Right renal cortex interstitium (tissue), 3 donors: ENCODE measurements around the gene CACNA1D. TPM values are rescaled to one million over a fixed set of nuclear protein-coding genes. Genes with fewer than 3 reads are reported as not detected.
A peak's percentile ranks its signal among the peaks of the same experiment; 100 is the strongest.

Experiments used
- DNase-seq, 3 donors: peaks; one replicate each; pipeline ENCODE4 v3.0.0-alpha.2; 2013; ENCODE audit warnings: low read depth in 3 of 3, low spot score in 2 of 3
- polyA plus RNA-seq, 3 donors: library from polyadenylated mRNA; unstranded; fragments of 120-200 nt; gene quantifications; one replicate each; pipeline ENCODE4 v1.2.1, GENCODE V29; 2013; ENCODE audit not compliant: insufficient read length in 3 of 3

CACNA1D gene
- polyA plus RNA-seq, 3 donors, result 7.7 to 14.7 (median 9.1) TPM

- no peak for DNase-seq
These were observed 30.2 kb downstream of the CACNA1D start for GRCh38 chr3:53524566-53524965.

GRCh38 chr3:53525765-53526703 lies 31.6 kb downstream of the CACNA1D start:
- no peak for DNase-seq

DNA sequence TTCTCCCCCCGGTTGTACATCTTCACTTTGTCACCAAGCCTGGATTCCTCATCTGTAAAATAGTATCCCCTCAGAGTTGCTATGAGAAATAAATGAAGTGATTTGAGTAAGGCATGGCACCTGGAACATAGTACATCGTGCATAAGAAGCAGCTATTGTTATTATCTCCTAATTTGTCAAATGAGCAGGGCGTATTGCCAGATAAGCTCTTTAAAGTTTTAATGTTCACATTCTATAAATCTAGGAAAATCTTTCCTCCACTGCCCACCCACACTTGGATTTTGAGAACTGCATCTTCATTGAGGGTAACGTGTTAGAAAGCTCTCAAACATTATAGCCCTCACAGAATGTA lies 32.3 kb downstream of the CACNA1D start:
- DNase-seq, result no peak

GRCh38 chr3:53530205-53530604 lies 35.8 kb downstream of the CACNA1D start:
- no peak for DNase-seq

GRCh38 chr3:53531749-53532148 lies 37.3 kb downstream of the CACNA1D start:
- DNase-seq, result no peak

DNA sequence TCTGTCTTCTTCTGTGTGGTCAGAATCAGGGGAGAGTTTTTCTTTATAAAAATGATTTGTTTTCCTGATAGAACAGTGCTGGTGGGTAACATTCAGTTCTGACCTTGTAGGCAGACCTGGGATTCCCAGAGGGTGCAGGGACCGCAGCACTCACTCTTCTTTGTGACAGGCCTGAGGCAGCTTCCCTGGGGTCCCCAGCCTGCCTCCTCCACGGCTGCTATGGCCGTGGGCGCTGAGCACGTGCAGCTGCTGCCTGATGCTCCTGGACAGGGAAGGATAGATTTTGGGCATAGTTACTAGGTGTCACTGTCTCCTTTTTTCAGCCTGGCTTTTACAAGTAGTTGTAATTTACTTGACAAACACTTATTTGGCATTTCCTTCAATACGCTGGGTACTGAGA lies 39.1 kb downstream of the CACNA1D start:
- no peak for DNase-seq

GRCh38 chr3:53534216-53534615 lies 39.8 kb downstream of the CACNA1D start:
- no peak for DNase-seq

DNA sequence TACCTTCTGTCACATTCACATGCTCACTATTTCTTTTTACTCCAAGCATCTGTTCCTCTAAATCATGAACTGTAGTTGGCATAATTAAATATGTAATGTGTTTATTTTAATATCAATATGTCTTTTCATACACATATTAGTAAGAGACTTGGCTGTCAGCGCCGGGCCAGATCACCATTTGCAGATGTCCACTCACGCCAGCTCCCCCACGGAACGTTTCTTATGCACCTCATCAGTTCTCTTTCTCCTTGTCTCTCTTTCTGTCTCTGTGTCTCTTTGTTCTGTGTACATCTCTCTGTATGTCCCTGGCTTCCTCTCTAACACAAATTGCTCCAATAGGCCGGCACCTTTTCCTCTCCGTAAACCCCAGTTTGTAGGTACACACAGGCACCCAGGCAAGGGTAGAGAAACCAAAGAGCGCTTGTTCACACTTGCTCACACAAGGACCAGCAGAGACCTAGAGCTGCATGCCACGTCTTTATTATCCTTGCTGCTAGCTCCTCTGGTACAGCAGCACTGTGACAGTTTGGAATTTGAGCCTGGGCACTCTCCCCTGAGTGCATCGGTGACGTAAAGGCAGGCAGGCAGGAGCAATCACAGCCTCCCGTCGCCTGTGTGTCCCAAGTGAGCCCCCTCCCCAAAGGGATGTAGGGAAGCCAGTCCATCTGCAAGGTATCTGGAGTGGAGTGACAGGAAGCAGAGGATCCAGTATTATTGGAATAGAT lies 40.4 kb downstream of the CACNA1D start:
- DNase-seq, result peak in 2 of 3 donors; percentile 36 to 43

DNA sequence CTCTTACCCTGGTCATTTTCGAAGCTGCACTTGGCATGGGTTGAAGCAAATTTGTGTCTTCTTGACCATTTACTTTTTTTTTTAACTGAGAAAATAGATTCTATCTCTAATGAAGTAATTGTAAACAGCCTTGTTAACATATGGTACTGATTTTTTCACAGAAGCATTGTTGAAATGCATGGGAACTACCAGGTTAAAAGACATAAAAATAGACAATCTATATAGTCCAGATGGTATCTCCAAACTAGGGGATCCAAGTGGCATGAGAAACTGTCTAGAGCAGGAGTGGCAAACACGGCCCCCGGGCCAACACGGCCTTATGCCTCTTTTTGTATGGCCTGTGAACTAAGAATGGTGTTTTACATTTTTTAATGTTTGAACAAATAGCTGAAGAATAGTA lies 41.9 kb downstream of the CACNA1D start:
- no peak for DNase-seq

DNA sequence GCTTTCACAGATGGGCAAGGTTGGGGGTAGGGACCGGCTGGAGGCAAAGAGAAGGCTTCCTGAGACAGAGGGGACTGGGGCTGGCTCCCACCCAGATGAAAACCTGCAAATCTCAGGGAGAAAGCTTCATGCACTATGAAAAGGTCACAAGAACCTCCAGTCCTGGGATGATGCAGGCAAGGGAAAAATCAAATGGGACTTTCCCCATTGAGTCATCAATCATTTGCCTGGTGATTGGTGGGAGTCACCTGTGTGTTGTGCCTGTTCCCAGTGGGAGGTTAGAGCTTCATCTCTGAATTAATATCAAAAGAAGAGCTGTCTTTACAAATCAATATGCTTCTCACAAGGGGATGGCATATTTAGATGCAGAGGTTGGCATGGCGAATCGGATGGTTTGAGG lies 49.9 kb downstream of the CACNA1D start:
- DNase-seq, result no peak

DNA sequence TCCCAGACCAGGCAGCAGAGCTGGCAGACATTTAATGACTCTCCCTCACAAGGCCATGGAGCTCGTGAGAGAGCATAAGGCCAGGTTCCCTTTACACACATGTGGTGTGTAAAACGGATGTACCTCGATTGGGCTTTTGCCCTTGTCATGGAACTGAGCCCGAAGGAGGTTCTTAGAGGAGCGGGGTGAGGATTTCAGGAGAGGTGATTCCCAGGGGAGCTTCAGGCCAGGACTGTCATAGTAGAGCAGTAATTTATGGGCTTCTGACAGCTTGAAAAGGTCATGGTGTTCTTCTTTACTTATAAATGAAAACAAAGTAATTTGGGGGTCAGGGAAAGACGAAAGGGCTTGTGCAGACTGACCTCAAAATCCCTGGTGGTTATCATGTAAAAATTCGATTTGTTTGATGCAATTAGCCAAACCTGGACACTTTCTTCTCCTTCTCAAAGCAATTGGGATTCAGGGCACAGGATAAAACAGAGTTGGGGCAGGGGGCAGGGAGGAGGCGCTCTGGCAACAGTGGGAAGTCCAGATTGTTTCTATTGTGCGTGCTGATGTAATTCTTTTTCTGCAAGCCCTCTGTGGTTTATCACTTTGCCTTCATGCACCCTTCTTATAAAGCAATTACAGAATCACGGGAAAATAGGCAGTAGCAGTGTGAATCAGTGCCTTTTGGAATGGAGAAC lies 51.0 kb downstream of the CACNA1D start:
- no peak for DNase-seq

DNA sequence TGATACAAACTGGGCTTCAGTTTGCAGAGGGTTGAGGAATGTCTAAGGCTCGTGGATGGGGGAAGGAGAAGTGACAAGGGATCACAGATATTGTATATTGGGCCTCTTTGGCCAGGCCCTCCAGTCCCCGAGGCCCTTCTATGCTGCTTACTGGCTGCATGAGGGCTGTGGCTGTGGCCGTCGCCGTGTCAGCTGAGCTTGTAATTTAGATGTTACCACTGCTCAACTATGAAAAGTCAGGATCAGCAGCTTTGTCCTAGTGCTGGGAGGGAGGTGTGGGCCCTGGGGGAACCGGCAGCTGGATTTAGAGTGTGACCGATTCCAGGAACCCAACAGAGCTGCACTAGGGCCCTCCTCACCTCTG lies 51.6 kb downstream of the CACNA1D start:
- no peak for DNase-seq

- no peak for DNase-seq
These were observed 52.9 kb downstream of the CACNA1D start for GRCh38 chr3:53547327-53547726.

DNA sequence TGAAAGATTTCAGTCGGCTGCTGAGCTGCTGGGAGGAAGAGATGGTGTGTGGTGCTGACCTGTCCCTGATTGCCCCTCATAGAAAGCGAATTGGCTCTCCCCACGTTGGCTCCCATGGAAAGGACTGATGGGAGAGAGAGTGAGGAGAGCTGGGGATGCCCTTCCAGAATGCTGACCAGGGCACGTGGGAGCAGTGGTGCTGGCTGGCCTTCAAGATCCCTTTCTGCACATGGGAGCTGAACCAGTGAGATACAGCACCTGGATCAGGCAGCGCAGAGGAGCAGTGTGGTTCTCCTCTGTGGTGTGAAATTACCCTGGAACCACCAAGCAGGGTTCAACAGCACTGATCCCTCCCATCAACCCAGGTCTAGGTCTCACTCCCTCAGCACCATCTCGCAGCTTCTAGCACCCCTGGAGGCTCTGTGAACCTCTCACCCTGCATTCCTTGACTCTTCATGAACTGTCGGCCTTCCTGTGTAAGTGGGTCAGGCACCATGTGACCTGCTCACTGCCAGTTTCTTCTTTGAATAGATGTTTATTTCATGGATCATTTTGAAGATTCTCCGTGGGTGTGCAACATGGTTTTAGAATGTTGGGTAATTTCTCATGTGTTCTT lies 55.7 kb downstream of the CACNA1D start:
- DNase-seq, result no peak

DNA sequence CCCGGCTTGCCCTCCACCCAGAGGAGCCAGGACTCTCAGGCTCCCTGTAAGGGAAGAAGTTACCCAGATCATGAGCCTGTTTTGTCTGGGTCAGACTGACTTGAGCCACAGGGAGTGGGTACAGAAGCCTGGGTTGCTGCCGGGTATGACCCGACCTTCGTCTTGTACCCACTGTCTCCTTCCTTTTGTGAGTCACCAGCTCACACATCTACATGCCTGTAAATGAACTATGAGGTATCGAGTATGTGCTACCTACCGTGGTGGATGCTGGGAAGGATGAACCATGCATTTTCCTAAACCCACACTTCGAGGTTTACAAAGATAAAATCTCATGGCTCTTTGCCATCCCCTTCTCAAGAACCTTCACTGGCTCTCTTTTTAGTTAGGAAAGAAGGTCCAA lies 56.9 kb downstream of the CACNA1D start:
- DNase-seq, result no peak

DNA sequence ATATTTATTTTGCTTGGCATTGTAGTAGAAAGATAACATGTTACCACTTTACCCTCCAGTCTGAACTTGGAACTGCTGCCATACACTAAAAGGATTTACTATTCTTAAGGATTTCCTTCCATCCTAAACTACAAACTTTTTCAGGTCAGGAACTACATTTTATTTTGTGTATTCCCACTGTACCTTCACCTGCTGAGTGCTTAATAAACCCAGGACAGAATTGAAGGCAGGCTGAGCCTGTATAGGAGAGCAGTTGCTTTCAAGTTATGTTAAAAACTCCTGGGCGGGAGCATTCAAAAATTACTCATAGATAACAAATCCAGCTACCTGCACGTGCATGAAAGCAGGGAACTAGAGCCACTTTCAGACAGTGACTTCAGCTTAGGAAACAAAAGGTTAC lies 58.3 kb downstream of the CACNA1D start:
- no peak for DNase-seq

GRCh38 chr3:53553200-53553599 lies 58.8 kb downstream of the CACNA1D start:
- DNase-seq, result no peak

GRCh38 chr3:53554559-53555067 lies 60.2 kb downstream of the CACNA1D start:
- DNase-seq, result no peak

GRCh38 chr3:53555068-53555588 lies 60.7 kb downstream of the CACNA1D start:
- DNase-seq, result no peak

DNA sequence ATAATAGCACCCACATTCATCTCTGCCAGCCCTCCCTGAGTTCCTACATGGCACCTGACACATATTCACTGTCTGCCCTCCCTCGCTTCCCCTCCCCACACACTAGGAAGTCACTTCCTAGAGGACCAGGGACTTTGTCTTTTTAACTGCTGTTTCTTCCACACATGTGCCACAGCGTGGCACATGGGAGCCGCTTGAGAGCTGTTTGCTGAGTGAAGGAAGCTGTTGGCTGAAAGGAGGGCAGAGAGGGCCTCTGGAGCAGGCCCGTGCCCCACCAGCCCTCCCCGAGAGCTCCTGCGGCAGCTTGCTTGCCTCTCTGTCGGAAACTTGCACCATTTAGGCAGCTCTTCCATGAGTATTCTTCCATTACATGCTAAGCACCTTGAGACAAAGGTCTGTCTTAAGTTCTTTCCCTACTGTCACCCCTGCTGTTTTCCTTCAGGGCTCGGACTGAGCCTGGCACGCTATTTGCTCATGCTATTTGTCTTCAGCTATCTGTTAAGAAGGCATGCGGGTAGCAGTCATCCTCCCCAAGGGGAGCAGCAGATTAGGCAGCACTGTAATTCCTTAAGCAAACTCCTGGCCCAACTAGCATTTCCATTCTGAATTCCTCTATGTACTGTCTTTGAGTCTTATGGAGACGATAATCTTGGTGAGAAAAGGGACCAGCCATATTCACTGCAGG lies 72.2 kb downstream of the CACNA1D start:
- no peak for DNase-seq
